OCI-LY3 (cell line): Measurements from ENCODE around the gene IGFBP4.

Source experiments
- EZH2phosphoT487 ChIP-seq: fragments of 200-600 bp; shearing (Covaris generic); IDR thresholded peaks from 2 replicates; pipeline ENCODE4 v1.6.1; 2018; ENCODE audit warnings: antibody characterized with exemption, mixed run types, low read depth
- TF ChIP-seq, protein P1 (sequence below): fragments of 200-600, 300-600 bp; sonication (generic); IDR thresholded peaks from 2 replicates; pipeline ENCODE4 v1.5.1; 2014; ENCODE audit warnings: antibody characterized with exemption, low read length, low read depth

DNA sequence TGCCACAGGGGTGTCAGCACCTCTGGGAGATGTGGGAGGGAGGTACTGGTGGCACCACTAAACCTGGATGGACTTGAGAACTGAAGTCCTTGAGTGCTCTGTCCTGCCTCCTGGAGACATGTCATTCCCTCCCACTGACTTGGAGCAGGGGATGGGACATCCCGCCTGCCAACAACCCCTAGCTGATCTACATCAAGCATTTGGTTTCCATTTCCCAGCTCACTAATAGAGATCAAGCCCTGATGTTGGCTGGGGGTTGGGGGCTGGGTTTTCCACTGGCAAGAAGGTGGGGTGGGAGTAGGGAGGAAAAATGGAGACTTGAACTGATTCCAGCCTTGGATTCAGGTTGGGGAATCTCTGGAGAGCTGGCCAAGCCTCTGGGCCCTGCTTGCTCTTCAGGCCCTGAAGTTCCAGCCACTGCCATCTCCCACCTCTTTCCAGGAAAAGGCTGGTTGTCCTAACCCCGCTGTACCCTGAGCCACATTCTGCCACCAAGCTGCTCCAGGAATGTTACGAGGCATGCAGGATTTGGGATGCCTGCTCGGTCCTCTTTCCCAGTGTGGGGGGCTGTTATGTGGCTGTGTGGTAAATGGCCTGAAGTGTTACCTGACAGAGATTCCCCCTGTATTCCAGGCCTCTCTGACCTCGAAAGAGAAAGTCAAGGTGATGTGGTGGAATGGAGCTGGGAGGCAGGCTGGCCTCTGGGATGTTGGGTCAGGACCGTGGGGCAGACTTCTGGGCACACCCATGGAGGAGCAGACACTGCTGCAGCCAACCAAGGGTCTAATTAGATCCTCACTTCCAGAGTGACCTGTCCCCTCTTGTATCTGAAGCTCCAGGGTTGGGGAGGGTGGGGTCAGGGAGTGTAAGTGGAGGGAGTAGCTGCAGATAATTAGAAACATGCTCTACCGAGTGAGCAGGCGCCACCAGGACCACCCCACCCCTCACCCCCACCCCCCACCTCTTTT is 16.7 kb downstream of the IGFBP4 start:
- TF ChIP-seq, protein P1, sequence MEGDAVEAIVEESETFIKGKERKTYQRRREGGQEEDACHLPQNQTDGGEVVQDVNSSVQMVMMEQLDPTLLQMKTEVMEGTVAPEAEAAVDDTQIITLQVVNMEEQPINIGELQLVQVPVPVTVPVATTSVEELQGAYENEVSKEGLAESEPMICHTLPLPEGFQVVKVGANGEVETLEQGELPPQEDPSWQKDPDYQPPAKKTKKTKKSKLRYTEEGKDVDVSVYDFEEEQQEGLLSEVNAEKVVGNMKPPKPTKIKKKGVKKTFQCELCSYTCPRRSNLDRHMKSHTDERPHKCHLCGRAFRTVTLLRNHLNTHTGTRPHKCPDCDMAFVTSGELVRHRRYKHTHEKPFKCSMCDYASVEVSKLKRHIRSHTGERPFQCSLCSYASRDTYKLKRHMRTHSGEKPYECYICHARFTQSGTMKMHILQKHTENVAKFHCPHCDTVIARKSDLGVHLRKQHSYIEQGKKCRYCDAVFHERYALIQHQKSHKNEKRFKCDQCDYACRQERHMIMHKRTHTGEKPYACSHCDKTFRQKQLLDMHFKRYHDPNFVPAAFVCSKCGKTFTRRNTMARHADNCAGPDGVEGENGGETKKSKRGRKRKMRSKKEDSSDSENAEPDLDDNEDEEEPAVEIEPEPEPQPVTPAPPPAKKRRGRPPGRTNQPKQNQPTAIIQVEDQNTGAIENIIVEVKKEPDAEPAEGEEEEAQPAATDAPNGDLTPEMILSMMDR = no peak
- no peak for TF ChIP-seq EZH2phosphoT487
